PFSK-1 (cell line): ENCODE results near the gene KCNJ6.

Experiments
- FOXP2 ChIP-seq: optimal IDR thresholded peaks from 2 replicates; pipeline ENCODE3; 2011; ENCODE audit warnings: borderline replicate concordance, control low read depth, inconsistent platforms; ENCODE audit not compliant: insufficient read depth; ENCODE audit errors: extremely low read length, extremely low read depth
- POLR2AphosphoS5 ChIP-seq: IDR thresholded peaks from 2 replicates; pipeline ENCODE4 v1.6.1; 2012; ENCODE audit warnings: low read depth, mild to moderate bottlenecking, control low read depth, low read length, moderate library complexity
- REST ChIP-seq, 2 experiments: IDR thresholded peaks; 2 replicates each; pipeline versions ENCODE4 v1.6.1 to v1.8.0; 2011 to 2012; ENCODE audit warnings: low read depth in 2 of 2, low read length in 2 of 2, control low read depth in 1 of 2, inconsistent platforms in 1 of 2, mild to moderate bottlenecking in 1 of 2, moderate library complexity in 1 of 2; ENCODE audit not compliant: insufficient read depth in 1 of 2
- SIN3A ChIP-seq: IDR thresholded peaks from 2 replicates; pipeline ENCODE4 v1.6.1; 2012; ENCODE audit warnings: mild to moderate bottlenecking, low read length, moderate library complexity, borderline replicate concordance; ENCODE audit not compliant: insufficient read depth
- TAF1 ChIP-seq: IDR thresholded peaks from 2 replicates; pipeline ENCODE4 v1.6.1; 2012; ENCODE audit warnings: low read length, control low read depth, borderline replicate concordance; ENCODE audit not compliant: insufficient read depth

The KCNJ6 gene

GRCh38 chr21:37682966-37683365 is 233.3 kb downstream of the KCNJ6 start:
- no peak for TF ChIP-seq SIN3A
- TF ChIP-seq POLR2AphosphoS5: no peak
- TF ChIP-seq FOXP2: no peak
- no peak for TF ChIP-seq TAF1
- TF ChIP-seq REST (IDR thresholded peaks at IDR 0.05; ENCODE audit: insufficient read depth in 1 of 2, low read depth in 2 of 2, low read length in 2 of 2): no peak

DNA sequence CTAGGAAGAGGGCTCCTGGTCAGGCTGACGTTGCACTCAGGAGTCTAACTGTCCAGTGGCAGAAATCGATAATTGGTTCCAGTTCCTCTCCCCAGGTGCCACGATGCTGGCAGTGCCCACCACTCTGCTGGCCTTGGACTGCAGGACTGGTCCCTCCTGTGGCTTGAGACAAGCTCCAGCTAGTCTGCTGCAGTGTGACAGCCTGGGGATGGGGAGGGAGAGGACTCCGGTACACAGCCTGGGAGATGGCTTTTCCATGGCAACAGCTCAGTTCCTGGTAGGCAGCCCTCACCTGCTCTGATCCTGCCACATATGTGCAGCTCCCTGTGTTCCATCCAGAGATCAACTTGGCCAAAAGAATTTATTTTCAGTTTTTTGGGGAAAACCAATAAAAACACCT is 239.3 kb downstream of the KCNJ6 start:
- no peak for TF ChIP-seq SIN3A
- TF ChIP-seq FOXP2: no peak
- TF ChIP-seq POLR2AphosphoS5: no peak
- TF ChIP-seq TAF1: no peak
- no peak for TF ChIP-seq REST (IDR thresholded peaks at IDR 0.05; ENCODE audit: insufficient read depth in 1 of 2, low read depth in 2 of 2, low read length in 2 of 2)

DNA sequence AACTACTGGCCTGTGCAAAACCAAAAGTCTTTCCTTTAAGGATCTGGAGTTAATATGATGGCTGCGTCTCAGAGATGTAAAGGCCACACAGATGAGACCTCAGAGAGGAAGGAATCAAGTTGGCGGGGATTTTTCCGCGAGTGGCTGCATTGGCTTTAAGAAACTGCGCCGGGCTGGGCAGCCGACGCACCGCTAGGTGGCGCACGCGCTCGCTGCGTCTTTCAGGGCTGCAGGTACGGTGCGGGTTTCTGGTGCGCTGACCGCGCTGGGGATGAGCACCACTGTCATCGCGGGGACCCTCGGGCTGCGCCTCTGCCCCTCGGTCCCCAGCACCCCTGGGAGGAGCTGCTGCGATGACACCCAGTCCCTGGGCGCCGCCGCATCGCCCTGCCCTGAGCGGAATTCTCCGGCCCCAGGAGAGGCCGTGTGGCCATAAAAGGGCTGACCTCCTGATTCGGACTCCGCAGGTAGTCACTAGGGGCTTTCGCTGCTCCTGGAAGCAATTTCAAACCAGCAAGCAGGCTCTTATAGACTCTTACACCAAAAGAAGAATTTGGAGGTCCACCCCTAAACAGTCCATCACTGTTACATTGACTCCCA is 241.0 kb downstream of the KCNJ6 start:
- TF ChIP-seq POLR2AphosphoS5 (no peak), FOXP2 (no peak), TAF1 (no peak), SIN3A (no peak), REST (IDR thresholded peaks at IDR 0.05; ENCODE audit: insufficient read depth in 1 of 2, low read depth in 2 of 2, low read length in 2 of 2) (no peak)

DNA sequence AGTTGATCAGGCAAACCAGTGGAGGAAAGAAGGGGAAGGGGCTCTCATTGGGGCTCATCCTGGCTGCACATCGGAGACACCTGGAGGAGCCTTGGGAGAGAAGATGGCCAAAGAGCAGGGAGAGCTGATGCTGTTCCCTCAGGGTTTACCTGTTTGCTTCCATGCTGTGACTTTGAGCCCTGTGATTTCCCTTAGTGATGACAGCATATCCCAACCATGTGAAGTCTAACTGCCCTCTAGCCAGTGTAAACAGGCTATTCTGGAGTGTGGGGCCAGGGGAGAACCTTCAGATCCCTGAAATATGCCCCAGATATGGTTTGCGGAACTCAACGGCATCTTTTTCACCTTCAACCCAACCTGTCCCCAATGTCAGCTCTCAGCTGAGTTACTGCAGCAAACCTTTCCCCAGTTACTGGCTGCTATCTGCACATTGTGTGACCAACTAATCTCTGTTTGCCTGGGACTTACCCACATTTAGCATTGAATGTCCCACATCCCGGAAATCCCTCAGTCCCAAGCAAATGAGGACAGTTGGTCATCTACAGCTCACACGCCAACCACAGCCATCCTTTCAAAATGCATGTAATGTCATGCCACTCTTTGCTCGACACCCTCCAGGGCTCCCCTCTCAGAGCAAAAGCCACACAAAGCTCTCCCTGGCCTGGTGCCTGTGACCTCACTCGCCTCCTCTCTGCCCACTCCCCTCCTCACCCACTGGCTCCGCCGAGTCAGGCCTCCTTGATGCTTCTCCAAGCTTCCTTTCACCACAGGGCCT is 242.3 kb downstream of the KCNJ6 start:
- TF ChIP-seq TAF1 (no peak), SIN3A (no peak), FOXP2 (no peak), POLR2AphosphoS5 (no peak), REST (IDR thresholded peaks at IDR 0.05; ENCODE audit: insufficient read depth in 1 of 2, low read depth in 2 of 2, low read length in 2 of 2) (no peak)
